HEK293 (cell line): ENCODE results near the gene UBAC2.

Experiments used
- PRDM6 ChIP-seq: fragments of 450-650 bp; formaldehyde crosslinking; IDR thresholded peaks from 2 replicates; pipeline ENCODE4 v1.5.1; 2017; ENCODE audit warnings: missing biosample characterization, missing genetic modification characterization
- ZNF140 ChIP-seq: fragments of 450-650 bp; formaldehyde crosslinking; IDR thresholded peaks from 2 replicates; pipeline ENCODE4 v1.5.1; 2016; ENCODE audit warnings: missing biosample characterization, missing genetic modification characterization
- ZNF530 ChIP-seq: fragments of 450-650 bp; formaldehyde crosslinking; IDR thresholded peaks from 2 replicates; pipeline ENCODE4 v1.5.1; 2016; ENCODE audit warnings: low read depth, missing biosample characterization, missing genetic modification characterization
- TF ChIP-seq, protein P1 (sequence below): fragments of 450-650 bp; formaldehyde crosslinking; IDR thresholded peaks from 2 replicates; pipeline ENCODE4 v1.5.1; 2016; ENCODE audit warnings: missing biosample characterization, missing genetic modification characterization

DNA sequence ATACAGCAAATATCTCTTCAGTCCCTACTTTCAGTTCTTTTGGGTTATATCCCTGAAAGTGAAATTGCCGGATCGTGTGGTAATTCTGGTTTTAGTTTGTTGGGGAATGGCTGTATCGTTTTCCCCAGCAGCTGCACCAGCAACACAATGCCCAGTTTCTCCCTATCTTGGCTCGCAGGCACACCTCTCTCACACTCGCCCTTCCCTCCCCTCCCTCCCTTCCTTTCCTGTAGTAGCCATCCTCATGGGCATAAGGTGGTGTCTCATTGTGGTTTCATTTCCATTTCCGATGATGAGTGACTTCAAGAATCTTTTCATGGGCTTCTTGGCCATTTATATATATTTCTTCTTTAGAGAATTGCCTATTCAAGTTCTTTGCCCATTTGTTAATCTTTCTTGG, 66.2 kb downstream of the UBAC2 start:
- TF ChIP-seq, protein P1, sequence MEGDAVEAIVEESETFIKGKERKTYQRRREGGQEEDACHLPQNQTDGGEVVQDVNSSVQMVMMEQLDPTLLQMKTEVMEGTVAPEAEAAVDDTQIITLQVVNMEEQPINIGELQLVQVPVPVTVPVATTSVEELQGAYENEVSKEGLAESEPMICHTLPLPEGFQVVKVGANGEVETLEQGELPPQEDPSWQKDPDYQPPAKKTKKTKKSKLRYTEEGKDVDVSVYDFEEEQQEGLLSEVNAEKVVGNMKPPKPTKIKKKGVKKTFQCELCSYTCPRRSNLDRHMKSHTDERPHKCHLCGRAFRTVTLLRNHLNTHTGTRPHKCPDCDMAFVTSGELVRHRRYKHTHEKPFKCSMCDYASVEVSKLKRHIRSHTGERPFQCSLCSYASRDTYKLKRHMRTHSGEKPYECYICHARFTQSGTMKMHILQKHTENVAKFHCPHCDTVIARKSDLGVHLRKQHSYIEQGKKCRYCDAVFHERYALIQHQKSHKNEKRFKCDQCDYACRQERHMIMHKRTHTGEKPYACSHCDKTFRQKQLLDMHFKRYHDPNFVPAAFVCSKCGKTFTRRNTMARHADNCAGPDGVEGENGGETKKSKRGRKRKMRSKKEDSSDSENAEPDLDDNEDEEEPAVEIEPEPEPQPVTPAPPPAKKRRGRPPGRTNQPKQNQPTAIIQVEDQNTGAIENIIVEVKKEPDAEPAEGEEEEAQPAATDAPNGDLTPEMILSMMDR (tag by site-specific recombination): no peak
- TF ChIP-seq ZNF140 (tag by site-specific recombination) (no peak), ZNF530 (tag by site-specific recombination) (no peak), PRDM6 (tag by site-specific recombination) (no peak)
